TTC549 (cell line): ENCODE measurements around the gene SCN4B.

ENCODE experiments used
- FAIRE-seq: peaks from 2 replicates; lab custom pipeline; 2012; peaks lifted over from hg19 to GRCh38; lab: Jason Lieb, UNC

The SCN4B gene

DNA sequence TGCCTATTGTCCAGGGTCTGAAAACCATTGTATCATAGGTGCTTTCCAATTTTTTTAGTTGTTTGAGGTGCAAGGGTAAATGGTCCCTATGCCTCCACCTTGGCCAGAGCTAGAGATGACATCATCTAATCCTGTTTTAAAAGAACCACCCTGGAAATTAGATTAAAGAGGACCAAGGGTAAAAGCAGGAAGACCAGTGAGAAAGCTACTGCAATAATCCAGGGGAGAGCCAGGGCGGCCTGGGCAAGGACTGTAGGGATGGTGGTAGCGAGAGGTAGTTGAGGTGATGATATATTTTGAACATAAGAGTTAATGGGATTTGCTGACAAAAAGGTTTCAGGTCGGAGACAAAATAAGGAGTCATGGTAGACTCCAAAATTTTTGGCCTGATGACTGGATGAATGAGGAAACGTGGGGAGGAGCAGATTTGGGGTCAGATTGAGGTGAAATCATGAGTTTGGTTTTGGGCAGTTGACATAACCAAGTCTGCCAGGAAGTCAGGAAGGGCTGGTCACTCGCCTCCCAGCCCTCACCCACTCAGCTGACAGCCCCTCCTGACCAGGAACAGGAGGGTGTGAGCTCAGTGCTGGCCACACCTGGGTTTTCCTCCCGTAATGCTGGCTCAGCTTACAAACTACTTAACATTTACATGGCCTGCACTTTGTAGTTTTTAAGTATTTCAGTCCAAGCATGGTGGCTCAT lies 23.0 kb downstream of the SCN4B start:
- no peak for FAIRE-seq

GRCh38 chr11:118128721-118129470 lies 23.7 kb downstream of the SCN4B start:
- FAIRE-seq = no peak

DNA sequence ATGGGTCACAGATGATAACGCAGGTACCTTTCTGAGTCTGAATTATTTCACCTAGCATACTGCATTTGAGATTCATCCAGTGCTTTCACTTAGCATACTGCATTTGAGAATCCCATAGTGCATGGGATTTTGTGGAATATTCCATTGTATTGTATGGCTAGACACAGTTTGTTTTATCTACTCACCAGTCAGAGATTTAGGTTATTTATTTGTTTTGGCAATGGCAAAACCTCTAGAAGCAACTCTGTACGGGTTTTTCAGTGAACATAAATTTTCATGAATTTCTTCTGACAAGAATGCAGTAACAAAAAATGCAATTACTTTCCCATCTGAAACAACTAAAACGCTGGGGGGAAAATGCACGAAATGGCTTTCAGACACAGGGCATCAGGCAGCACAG lies 24.3 kb downstream of the SCN4B start:
- FAIRE-seq = no peak

DNA sequence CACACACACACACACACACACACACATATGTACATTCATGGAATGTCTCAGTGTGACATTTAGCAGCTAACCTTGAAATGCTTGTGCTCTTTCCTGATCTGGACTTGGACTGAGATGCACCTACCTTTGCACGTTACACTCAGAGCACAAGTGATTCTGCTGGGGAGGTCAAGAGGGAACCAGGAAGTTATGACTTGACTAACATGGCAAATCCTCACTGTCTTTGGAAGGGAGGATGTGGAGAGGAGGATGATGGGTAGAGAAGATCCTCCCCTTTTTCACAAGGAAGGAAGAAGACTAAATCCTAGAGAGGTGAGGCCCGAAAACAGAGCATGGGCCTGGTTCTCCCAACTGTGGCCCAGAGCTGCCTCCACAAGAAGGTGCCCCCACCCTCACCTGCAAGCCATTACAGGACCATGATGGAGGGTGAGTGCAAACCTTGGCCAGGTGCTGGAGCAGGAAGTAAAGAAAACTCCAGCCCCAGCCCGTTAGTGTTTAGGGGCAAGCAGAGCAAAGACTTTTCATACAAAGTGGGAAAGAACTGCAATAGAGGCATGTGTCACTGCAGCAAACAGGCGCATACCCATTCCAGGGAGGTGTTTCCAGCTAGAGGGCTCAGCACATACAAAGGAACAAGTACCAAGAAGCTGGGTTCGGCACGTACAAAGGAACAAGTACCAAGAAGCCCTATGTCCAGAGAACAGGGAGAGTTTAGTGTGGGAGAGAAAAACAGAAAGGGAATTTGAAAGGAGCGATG lies 26.4 kb downstream of the SCN4B start:
- no peak for FAIRE-seq

- FAIRE-seq = no peak
Observed at GRCh38 chr11:118124929-118125535, 27.6 kb downstream of the SCN4B start.

DNA sequence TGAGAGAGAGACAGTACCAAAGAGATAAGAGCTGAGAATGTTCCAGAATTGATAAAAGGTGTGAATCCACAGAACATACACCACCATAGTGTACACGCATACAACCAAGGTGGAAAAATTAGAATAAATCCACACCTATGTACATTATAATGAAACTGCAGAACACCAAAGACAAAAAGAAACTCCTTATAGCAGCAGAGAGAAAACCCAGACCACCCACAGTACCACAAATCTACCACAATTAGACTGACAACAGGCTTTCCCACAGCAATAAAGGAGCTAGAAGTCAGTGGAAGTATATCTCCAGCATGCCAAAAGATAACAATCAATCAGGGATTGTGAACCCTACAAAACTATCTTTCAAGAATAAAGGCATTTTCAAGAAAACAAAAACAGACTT lies 31.8 kb downstream of the SCN4B start:
- no peak for FAIRE-seq

- FAIRE-seq = no peak
Observed at GRCh38 chr11:118117790-118118601, 34.6 kb downstream of the SCN4B start.

DNA sequence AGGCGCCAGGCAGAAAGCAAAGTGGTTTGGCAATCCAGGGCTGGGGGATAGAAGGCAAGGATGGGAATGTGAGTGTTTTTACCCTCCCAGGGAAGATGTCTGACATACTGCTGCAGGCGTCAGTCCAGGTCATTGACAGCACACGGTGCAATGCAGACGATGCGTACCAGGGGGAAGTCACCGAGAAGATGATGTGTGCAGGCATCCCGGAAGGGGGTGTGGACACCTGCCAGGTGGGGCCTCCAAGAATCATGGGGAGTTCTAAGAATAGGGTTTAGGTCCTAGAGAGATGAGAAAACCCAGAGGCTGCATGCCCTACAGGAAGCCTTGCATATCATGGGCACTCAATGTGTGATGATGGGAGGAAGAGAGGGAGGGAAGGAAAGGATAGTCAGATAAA lies 37.6 kb downstream of the SCN4B start:
- FAIRE-seq = no peak

GRCh38 chr11:118114266-118114665 lies 38.4 kb downstream of the SCN4B start:
- no peak for FAIRE-seq

- FAIRE-seq = no peak
Observed at GRCh38 chr11:118112711-118113430, 39.8 kb downstream of the SCN4B start.

- no peak for FAIRE-seq
Observed at GRCh38 chr11:118111744-118112035, 40.9 kb downstream of the SCN4B start.

DNA sequence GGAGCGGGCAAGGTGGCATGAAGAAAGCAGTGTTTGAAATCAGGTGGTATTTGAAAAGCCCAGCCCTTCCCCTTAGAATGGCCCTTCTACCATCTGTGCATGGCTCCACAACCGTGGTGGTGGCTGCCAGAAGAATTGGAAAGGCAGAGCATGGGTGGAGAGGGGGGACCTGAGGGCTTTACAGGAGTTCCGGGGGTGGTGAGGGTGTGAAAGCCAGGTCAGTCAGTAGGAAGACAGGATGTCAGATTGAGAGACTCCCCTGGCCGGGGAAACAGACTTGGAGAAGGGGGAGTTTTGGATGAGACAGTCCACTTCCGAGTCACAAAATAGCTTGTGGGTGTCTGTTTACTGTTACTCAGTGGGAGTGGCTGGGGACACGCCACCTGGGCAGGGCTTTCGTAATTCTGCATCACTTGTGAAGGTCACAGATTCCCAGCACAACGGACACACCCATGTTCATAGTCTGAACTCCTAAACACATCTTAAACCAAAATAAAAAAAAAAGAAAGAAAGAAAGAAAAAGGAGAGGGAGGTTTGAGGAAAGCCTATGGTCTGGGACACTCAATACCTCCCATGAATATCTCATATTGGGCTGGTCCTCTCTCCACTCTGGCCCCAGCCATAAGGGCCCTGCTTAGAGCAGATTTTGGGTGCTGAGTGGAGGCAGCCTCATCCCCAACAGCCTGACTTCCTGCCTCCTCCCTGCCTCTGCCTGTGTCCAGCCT lies 41.4 kb downstream of the SCN4B start:
- no peak for FAIRE-seq

DNA sequence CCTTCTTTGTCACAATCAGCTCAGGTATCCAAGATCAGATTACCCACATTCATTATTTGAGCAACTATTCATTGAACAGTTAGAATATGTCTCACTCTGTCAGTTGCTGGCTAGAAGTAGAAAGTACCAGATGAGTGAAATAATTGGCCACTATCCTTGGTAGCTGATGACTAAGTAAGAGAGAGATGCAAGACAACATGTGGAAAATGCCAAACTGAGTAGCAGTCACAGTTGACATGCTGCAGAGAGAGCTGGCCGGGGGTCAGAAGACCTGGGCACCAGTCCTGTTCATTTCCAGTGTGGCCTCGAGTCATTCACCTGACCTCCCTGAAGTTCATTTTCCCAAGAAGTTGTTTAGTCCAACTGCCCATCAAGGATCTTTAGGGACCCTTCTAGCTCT lies 43.4 kb downstream of the SCN4B start:
- no peak for FAIRE-seq

GRCh38 chr11:118108513-118108912 lies 44.1 kb downstream of the SCN4B start:
- FAIRE-seq = no peak

- no peak for FAIRE-seq
Observed at GRCh38 chr11:118106789-118107335, 45.8 kb downstream of the SCN4B start.

- FAIRE-seq = no peak
Observed at GRCh38 chr11:118105657-118106305, 46.8 kb downstream of the SCN4B start.

GRCh38 chr11:118104491-118104890 lies 48.1 kb downstream of the SCN4B start:
- no peak for FAIRE-seq

GRCh38 chr11:118102721-118103261 lies 49.8 kb downstream of the SCN4B start:
- no peak for FAIRE-seq

- no peak for FAIRE-seq
Observed at GRCh38 chr11:118100691-118101232, 51.9 kb downstream of the SCN4B start.
